Memory B cell (primary cell): ENCODE results near the gene NT5E.

Source experiments
- ATAC-seq: fragments of 150-1000 bp; cut with Tn5 transposase; 2 replicates; pipeline ENCODE4 v1.10.0; 2021; ENCODE audit warnings: low read depth, mild to moderate bottlenecking, moderate library complexity
- DNase-seq, 2 donors: peaks; one replicate each; pipeline ENCODE4 v3.0.0; 2022; ENCODE audit warnings: low spot score in 2 of 2
- H3K27ac Mint-ChIP-seq: one replicate; pipeline ENCODE4 v1.8.0; 2022; ENCODE audit warnings: mild to moderate bottlenecking, moderate library complexity, mixed read lengths
- H3K27me3 Mint-ChIP-seq: one replicate; pipeline ENCODE4 v1.8.0; 2022; ENCODE audit warnings: mixed read lengths
- H3K36me3 Mint-ChIP-seq: one replicate; pipeline ENCODE4 v1.8.0; 2022; ENCODE audit warnings: mild to moderate bottlenecking, mixed read lengths
- H3K4me1 Mint-ChIP-seq: one replicate; pipeline ENCODE4 v1.8.0; 2022; ENCODE audit warnings: mixed read lengths
- H3K4me3 Mint-ChIP-seq: one replicate; pipeline ENCODE4 v1.8.0; 2022; ENCODE audit warnings: mild to moderate bottlenecking, moderate library complexity, mixed read lengths
- H3K9me3 Mint-ChIP-seq: one replicate; pipeline ENCODE4 v1.8.0; 2022; ENCODE audit warnings: mixed read lengths

The NT5E gene

DNA sequence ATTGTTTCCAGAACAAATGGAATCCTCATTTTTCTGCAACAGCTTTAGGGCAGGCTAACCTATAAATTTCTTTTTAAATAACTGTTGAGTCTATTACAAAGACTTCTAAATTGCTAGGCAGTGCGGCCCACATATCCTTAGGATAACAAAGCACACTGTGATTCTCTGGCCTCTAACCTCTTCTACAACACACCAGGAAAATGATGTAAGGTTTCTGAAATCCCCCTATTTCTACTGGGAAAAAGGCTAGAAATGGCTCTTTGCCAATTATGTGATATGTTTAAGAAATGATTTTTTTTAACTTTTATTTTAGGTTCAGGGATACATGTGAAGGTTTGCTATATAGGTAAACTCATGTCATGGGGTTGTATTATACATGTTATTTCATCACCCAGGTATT, 17.3 kb upstream of the NT5E start:
- no peak for ATAC-seq
- Mint-ChIP-seq H3K4me1 (no peaks in the 10 kb centered on the region), H3K27me3 (no peaks in the 10 kb centered on the region)

DNA sequence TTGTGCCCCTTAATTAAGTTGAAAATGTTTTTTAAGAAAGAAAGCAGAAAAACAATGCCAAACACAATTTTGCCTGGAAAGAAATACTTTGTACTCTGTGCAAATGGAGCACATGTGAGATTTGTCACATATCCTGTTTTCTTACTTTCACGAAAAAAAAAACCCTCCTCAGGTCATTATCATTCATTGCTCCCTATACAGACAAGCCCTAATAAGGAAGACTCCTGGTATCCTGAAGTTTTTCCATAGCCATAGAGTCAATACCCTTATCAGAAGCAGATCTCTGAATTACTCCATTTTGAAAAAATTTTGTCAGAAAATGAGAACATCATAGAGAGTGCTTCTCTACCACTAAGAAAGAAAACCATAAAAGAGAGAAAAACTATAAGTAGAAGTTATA, 14.0 kb upstream of the NT5E start:
- Mint-ChIP-seq H3K9me3 (no peaks in the 10 kb centered on the region), H3K36me3 (peaks cover 1% of the 10 kb centered on the region), H3K27me3 (no peaks in the 10 kb centered on the region), H3K4me1 (no peaks in the 10 kb centered on the region), H3K27ac (no peak overlapping the region), H3K4me3 (no peak overlapping the region)
- ATAC-seq (no peak), DNase-seq (no peak)

More for the DNA sequence above, 17.3 kb upstream of the NT5E start:
- Mint-ChIP-seq H3K9me3 (no peaks in the 10 kb centered on the region), H3K4me3 (no peak overlapping the region), H3K36me3 (peaks cover 1% of the 10 kb centered on the region), H3K27ac (no peak overlapping the region)
- DNase-seq = no peak

DNA sequence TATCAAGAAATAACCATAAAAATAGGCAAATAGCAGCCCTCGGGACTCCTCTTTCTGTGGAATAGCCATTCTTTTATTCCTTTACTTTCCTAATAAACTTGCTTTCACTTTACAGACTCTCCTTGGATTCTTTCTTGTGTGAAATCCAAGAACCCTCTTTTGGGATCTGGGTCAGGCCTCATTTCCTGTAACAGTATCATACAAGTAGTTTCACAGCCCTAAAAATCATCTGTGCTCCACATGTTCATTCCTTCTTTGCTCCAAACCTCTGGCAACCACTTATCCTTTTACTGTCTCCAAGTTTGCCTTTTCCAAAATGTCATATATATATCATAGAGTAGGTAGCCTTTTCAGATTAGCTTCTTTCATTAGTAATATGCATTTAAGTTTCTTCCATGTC, 13.5 kb upstream of the NT5E start:
- Mint-ChIP-seq H3K9me3 (no peaks in the 10 kb centered on the region), H3K36me3 (peaks cover 1% of the 10 kb centered on the region), H3K4me3 (no peak overlapping the region), H3K27me3 (no peaks in the 10 kb centered on the region), H3K4me1 (no peaks in the 10 kb centered on the region), H3K27ac (no peak overlapping the region)
- ATAC-seq (no peak), DNase-seq (no peak)

DNA sequence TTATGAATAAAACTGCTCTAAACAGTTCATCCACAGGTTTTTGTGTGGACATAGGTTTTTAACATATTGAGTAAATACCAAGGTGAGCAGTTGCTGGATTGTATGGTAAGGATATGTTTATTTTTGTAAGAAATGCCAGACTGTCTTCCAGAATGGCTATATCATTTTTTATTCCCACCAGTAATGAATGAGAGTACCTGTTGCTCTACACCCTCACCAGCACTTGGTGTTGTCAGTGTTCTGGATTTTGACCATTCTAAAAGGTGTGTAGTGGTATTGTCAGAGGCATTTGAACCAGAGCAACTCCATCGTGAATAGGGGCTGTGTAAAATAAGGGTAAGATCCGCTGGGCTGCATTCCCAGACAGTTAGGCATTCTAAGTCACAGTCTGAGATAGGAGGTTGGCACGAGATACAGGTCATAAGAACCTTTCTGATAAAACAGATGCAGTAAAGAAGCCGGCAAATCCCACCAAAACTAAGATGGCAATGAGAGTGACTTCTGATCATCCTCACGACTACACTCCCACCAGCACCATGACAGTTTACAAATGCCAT, 12.9 kb upstream of the NT5E start:
- H3K36me3 Mint-ChIP-seq = peaks cover 3% of the 10 kb centered on the region
- H3K27ac Mint-ChIP-seq = no peak overlapping the region

DNA sequence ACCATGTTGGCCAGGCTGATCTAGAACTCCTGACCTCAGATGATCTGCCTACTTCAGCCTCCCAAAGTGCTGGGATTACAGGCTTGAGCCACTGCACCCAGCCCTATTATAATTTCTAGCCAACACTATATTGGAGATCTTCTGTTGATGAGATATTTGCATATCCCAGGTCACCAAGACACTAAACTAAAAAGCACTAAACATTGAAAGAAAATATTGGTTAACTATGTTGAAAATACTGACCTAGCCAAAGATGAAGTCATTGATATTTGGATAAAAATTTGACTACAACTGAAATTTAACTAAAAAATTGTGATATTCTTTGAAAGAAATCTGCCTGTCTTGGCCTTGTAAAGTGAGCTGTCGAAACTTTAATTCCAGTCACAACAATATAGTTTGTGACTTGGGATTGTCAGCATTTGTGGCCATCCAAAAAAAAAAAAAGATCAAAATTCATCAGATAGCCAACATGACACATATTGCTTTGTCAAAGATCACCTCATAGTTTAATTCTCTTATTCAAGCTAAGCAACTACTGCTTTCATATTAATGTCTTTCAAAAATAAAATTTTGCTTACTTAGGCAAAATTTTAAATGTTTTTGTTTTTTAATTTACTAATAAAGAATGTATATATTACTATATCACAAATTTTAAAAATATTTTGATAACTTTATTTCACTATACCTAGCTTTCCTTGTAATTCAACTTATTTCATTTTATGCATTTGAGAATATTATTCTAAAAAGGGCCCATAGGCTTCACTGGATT, 6.3 kb upstream of the NT5E start:
- peaks cover 10% of the 10 kb centered on the region for H3K4me1 Mint-ChIP-seq

More for the DNA sequence above, 12.9 kb upstream of the NT5E start:
- Mint-ChIP-seq H3K27me3 (no peaks in the 10 kb centered on the region), H3K9me3 (no peaks in the 10 kb centered on the region), H3K4me1 (no peaks in the 10 kb centered on the region), H3K4me3 (no peak overlapping the region)
- ATAC-seq = no peak
- DNase-seq = no peak

DNA sequence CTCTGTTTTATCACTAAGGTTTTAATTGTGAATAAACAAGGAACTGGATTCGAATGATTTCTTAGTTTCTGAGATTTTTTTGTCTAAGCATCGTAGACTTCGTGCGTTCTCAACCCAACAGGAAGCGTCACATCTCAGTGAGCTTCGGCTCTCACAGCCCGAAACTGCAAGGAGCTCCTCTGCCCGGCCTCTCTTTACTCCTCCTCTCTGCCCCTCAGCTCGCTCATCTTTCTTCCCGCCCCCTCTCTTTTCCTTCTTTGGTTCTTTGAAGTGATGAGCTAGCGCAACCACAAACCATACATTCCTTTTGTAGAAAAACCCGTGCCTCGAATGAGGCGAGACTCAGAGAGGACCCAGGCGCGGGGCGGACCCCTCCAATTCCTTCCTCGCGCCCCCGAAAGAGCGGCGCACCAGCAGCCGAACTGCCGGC, 480 bp upstream of the NT5E start:
- H3K4me1 Mint-ChIP-seq = peaks cover 47% of the 10 kb centered on the region
- H3K27me3 Mint-ChIP-seq = no peaks in the 10 kb centered on the region
- H3K27ac Mint-ChIP-seq = peak overlapping the region; percentile 89
- ATAC-seq (peak; percentile 80), DNase-seq (peak in 1 of 2 donors; percentile 47)
- H3K4me3 Mint-ChIP-seq = peak overlapping the region; percentile 97
- no peaks in the 10 kb centered on the region for H3K9me3 Mint-ChIP-seq
- H3K36me3 Mint-ChIP-seq = peaks cover 2% of the 10 kb centered on the region

More for the DNA sequence above, 6.3 kb upstream of the NT5E start:
- H3K27me3 Mint-ChIP-seq = no peaks in the 10 kb centered on the region
- DNase-seq (no peak), ATAC-seq (no peak)
- H3K9me3 Mint-ChIP-seq = no peaks in the 10 kb centered on the region
- peaks cover 4% of the 10 kb centered on the region for H3K36me3 Mint-ChIP-seq
- H3K4me3 Mint-ChIP-seq = no peak overlapping the region
- no peak overlapping the region for H3K27ac Mint-ChIP-seq

DNA sequence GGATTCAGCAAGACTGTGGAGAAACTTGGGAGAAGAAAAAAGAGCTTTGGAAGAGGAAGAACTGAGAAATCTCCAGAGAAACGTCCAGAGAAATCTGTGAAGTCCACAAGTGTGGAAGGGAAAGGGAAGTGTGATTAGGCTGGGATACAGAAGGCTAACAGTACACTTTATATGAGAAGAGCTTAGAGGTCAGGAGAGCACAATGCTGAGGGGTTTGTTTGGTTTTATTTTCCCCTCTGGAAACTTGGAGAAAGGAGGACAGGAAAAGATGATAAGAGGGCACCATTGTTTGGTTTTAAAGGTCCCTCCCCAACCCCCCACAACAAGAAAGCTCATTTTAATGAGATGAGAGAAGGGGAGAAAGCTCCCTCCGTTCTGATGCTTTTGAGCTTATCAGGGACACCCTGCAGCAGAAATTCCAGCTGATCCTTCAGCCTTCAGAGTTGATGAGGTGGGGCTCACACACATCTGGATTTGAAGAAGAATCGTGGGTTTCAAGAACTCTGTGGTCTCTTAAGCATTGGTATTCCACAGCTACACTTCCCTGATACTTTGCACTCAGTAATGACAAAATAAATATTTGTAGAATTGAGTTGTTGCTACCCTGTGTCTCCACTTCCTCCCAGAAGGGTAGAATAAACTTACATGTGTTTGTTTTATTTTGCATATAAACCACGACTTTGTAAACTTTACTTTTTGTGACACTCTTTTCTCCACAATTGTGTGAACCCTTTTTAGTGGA, 1.9 kb downstream of the NT5E start:
- ATAC-seq = no peak
- peaks cover 5% of the 10 kb centered on the region for H3K36me3 Mint-ChIP-seq
- no peaks in the 10 kb centered on the region for H3K9me3 Mint-ChIP-seq
- H3K4me3 Mint-ChIP-seq = peak overlapping the region; percentile 97
- H3K27ac Mint-ChIP-seq = peak overlapping the region; percentile 89
- H3K4me1 Mint-ChIP-seq = peaks cover 60% of the 10 kb centered on the region
- DNase-seq = no peak
- H3K27me3 Mint-ChIP-seq = no peaks in the 10 kb centered on the region

DNA sequence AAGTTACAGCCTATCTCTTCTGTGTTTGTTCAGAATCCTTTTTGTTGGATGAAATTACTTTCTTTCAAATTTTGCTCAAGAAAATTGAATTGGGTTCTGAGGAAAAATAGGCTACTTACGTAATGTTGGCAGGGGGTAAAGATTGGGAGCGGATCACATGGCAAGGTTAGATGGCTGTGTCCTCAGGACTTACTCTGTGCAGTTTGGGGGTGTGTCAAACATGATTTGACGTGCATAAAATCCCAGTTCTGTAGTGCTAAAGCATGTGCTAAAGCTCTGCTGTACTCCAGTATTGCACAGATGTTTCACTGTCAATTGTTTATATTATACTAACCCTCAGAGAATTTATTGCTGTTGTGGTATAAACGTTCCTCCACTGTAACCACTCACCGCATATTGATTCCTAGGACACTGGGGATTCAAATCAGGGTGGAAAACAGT, 2.6 kb downstream of the NT5E start:
- no peak for DNase-seq
- ATAC-seq = no peak
- Mint-ChIP-seq H3K27ac (peak overlapping the region; percentile 48), H3K9me3 (no peaks in the 10 kb centered on the region), H3K36me3 (peaks cover 5% of the 10 kb centered on the region), H3K27me3 (no peaks in the 10 kb centered on the region), H3K4me3 (peak overlapping the region; percentile 97), H3K4me1 (peaks cover 65% of the 10 kb centered on the region)

DNA sequence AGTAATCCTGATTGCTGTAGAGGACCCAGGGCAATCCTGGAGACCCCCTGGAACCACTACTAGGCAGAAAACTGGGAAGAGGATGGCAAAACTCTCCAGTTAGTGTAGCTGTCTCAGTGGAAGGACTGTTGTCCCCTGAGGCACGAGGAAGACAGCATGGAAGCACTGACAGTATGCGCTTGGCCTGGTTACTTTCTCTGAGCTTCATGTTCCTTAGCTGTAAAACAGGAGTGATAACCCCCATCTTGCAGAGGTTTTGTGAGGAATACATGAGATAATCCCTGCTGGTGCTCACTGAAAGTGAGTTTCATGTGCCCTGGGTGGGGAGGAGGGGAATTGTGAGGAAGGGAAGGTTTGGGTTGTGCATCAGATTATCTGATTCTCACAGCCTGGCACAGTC, 3.2 kb downstream of the NT5E start:
- Mint-ChIP-seq H3K9me3 (no peaks in the 10 kb centered on the region), H3K27ac (peak overlapping the region; percentile 65), H3K4me1 (peaks cover 66% of the 10 kb centered on the region), H3K36me3 (peaks cover 3% of the 10 kb centered on the region), H3K27me3 (no peaks in the 10 kb centered on the region), H3K4me3 (peak overlapping the region; percentile 97)
- DNase-seq (no peak), ATAC-seq (no peak)

DNA sequence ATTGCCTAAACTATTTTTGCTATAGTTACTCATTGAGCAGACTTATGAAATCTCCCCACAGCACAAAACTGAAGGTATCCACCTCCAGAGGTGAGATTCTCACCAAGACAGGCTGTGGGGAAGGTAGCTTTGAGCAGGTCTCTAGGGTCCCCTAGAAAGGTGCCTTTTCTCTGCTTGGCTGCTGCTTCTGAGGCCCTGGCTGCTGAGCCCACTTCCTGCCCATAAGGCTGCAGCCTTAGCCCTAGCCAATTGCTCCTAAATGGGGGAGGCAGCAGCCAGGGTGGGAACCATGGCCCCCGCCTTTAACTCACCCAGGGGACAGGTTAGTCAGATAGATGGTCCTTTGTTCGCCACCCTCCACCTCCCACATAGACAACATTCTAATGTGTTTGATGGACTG, 3.6 kb downstream of the NT5E start:
- H3K4me3 Mint-ChIP-seq = peak overlapping the region; percentile 97
- H3K36me3 Mint-ChIP-seq = peaks cover 3% of the 10 kb centered on the region
- H3K27ac Mint-ChIP-seq = peak overlapping the region; percentile 65
- ATAC-seq = no peak
- H3K9me3 Mint-ChIP-seq = no peaks in the 10 kb centered on the region
- peaks cover 66% of the 10 kb centered on the region for H3K4me1 Mint-ChIP-seq
- DNase-seq = no peak
- no peaks in the 10 kb centered on the region for H3K27me3 Mint-ChIP-seq

DNA sequence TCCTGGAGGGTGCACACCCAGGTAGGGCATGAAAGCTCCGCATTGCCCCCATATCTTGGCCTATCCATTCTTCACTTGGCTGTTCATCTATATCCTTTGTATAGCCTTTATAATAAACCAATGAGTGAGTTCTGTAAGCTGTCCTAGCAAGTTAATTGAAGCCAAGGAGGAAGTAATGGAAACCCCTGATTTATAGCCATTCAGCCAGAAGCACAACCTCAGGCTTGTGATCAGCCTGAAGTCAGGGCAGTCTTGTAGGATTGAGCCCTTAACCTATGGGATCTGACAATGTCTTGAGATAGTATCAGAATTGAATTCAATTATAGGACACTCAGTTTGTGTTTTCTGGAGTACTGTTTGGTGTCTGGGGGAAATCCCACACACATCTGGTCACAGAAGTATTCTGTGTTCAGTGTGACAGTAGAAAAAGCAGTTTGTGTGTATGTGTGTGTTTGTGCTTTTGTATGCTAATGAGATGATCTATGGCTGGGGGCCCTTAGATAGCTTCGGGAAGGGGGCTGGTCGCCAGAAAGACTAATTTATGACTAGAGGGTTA, 5.7 kb downstream of the NT5E start:
- H3K36me3 Mint-ChIP-seq = peaks cover 3% of the 10 kb centered on the region
- no peaks in the 10 kb centered on the region for H3K9me3 Mint-ChIP-seq
- no peak for ATAC-seq
- no peak for DNase-seq
- peak overlapping the region; percentile 17 for H3K27ac Mint-ChIP-seq
- H3K27me3 Mint-ChIP-seq = no peaks in the 10 kb centered on the region
- peaks cover 69% of the 10 kb centered on the region for H3K4me1 Mint-ChIP-seq
- H3K4me3 Mint-ChIP-seq = no peak overlapping the region

DNA sequence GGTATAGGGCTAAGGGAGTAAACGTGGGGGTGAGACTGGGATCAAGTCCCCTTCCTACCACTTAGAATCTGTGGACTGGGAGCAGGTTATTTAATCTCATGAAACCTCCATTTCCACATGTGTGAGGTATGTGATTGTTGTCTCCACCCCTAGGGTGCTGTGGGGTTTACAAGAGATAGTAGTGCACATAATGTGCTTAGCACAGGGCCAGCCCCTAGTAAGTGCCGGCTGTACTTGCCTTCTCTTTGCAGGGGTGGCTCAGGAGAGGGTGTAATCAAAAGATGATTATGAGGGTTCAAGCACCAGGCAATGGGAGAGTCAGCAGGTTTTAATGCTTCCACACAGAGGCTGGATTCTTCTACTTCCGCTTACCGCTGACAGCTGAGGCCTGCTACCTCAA, 6.9 kb downstream of the NT5E start:
- Mint-ChIP-seq H3K4me3 (no peak overlapping the region), H3K36me3 (peaks cover 3% of the 10 kb centered on the region), H3K9me3 (no peaks in the 10 kb centered on the region), H3K4me1 (peaks cover 65% of the 10 kb centered on the region), H3K27me3 (no peaks in the 10 kb centered on the region), H3K27ac (peak overlapping the region; percentile 83)
- DNase-seq (no peak), ATAC-seq (no peak)

DNA sequence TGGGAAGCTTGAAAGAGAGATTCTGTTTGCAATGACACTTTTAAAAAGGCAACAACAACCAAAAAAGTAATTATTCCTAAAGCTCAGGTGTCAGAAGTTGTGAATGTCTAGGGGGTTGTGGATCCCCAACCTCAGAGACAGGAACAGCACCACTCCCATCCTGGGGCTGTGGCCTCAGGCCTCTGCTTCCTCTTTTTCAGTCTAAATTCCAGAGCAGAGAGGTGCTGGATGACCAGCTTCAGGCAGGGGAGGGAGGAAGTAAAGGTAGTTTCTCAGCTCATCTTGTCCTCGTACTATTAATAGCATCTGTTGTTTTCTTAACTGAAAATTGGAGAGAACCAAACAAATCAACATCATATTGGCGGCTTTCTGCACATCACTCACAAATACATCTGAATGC, 8.3 kb downstream of the NT5E start:
- H3K4me3 Mint-ChIP-seq = peak overlapping the region; percentile 53
- no peaks in the 10 kb centered on the region for H3K27me3 Mint-ChIP-seq
- peaks cover 63% of the 10 kb centered on the region for H3K4me1 Mint-ChIP-seq
- no peaks in the 10 kb centered on the region for H3K9me3 Mint-ChIP-seq
- ATAC-seq (peak; percentile 56), DNase-seq (no peak)
- peaks cover 3% of the 10 kb centered on the region for H3K36me3 Mint-ChIP-seq
- H3K27ac Mint-ChIP-seq = peak overlapping the region; percentile 83

DNA sequence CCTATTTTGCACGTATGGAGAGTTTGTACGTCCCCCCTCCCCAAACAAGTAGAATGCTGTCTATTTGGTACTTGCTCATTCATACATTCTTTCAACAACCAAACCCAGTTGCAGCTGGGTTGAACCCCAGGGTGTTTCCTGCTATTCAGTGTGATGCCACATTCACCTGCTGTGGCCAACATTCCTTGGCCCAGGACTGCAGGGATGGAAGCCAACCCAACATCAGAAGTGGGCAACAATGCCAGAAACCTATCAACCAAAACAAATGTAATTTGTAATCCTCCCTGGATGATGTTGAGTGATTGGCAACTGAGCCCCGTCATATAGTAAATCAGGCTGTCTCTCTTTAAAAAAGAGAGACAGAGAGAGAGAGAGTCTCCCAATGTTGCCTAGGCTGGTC, 8.9 kb downstream of the NT5E start:
- DNase-seq = no peak
- no peaks in the 10 kb centered on the region for H3K27me3 Mint-ChIP-seq
- peak overlapping the region; percentile 83 for H3K27ac Mint-ChIP-seq
- peaks cover 63% of the 10 kb centered on the region for H3K4me1 Mint-ChIP-seq
- ATAC-seq = no peak
- peaks cover 3% of the 10 kb centered on the region for H3K36me3 Mint-ChIP-seq
- H3K9me3 Mint-ChIP-seq = no peaks in the 10 kb centered on the region
- peak overlapping the region; percentile 28 for H3K4me3 Mint-ChIP-seq
